ENCODE data around the gene HOXB9.

DNA sequence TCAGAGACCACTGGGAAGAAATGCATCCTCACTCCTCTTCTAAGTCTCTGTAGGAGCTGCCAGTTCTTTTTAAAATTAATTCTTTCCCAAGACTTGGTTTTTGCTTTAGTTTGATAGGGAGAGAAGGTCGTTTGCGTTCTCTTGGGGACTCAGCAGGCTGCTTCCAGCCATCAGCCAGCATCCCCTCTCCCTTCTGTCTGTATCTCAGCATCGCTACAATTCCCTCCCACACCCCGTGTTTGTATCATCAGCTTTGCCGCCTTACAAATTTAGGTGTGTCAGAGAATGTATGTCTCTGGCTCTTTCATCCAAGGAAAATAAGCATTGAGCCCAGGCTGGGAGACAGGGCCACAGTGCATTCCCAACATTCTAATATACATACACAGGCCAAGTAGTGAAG, 26.8 kb downstream of the HOXB9 start:
- TF ChIP-seq, protein P1, sequence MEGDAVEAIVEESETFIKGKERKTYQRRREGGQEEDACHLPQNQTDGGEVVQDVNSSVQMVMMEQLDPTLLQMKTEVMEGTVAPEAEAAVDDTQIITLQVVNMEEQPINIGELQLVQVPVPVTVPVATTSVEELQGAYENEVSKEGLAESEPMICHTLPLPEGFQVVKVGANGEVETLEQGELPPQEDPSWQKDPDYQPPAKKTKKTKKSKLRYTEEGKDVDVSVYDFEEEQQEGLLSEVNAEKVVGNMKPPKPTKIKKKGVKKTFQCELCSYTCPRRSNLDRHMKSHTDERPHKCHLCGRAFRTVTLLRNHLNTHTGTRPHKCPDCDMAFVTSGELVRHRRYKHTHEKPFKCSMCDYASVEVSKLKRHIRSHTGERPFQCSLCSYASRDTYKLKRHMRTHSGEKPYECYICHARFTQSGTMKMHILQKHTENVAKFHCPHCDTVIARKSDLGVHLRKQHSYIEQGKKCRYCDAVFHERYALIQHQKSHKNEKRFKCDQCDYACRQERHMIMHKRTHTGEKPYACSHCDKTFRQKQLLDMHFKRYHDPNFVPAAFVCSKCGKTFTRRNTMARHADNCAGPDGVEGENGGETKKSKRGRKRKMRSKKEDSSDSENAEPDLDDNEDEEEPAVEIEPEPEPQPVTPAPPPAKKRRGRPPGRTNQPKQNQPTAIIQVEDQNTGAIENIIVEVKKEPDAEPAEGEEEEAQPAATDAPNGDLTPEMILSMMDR (IDR thresholded peaks at IDR 0.05; ENCODE audit: insufficient read depth, low read depth, low read length) = no peak
- TF ChIP-seq EZH2 (IDR thresholded peaks at IDR 0.05; ENCODE audit: insufficient read depth, low read length) = no peak

All from astrocyte (in vitro differentiated cells and primary cell).